ENCODE data around the gene CHAF1B.

The CHAF1B gene

DNA sequence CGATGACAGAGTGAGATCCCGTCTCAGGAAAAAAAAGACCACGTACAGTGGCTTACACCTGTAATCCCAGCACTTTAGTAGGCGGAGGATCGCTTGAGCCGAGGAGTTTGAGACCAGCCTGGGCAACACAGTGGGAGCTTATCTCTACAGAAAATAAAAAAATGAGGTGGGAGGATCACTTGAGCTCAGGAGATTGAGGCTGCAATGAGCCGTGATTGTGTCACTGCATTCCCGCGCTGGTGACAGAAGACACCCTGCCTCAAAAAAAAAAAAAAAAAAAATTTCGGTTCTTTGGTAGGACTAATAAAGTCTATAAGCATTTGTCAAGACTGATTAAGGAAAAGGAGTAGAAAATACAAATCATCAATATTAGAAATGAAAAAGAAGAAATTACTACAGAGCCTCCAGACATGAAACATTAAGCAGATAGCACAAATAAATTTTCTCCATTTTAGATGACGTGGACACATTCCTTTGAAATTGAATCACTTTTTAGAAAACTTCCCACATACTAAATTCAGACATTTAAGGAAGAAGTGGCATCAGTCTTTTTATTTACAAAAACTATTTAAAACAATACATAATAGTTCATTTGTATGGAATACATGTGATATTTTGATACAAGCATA lies 34.8 kb upstream of the CHAF1B start:
- no peak overlapping the region for H4K8ac ChIP-seq (ENCODE audit: low read depth, low read length)
- H3K18ac ChIP-seq (ENCODE audit: low read length): no peak overlapping the region
- WGBS, 2 donors (ENCODE audit: extremely low coverage in 2 of 2, insufficient read length in 2 of 2, insufficient replicate concordance in 1 of 2): no CpG with 5 or more reads among the region's 11 CpGs
- H2AFZ ChIP-seq (ENCODE audit: low read length): no peak overlapping the region
- H4K91ac ChIP-seq (ENCODE audit: low read depth, low read length, poor library complexity): no peak overlapping the region
- H3K9ac ChIP-seq (ENCODE audit: low read depth, low read length, poor library complexity): no peak overlapping the region
- H3K9me3 ChIP-seq (replicated peaks in 1 of 2; ENCODE audit: control insufficient read depth in 2 of 2, insufficient read depth in 1 of 2, low read depth in 1 of 2, low read length in 2 of 2): no peaks in the 10 kb centered on the region
- H2BK12ac ChIP-seq (ENCODE audit: low read length): no peak overlapping the region
- H3K79me1 ChIP-seq (ENCODE audit: low read depth, low read length): no peaks in the 10 kb centered on the region
- H3K23ac ChIP-seq (ENCODE audit: low read depth, low read length, poor library complexity): no peak overlapping the region
- H3K4me1 ChIP-seq (ENCODE audit: control insufficient read depth in 2 of 2, insufficient read depth in 1 of 2, low read depth in 1 of 2, low read length in 2 of 2): peaks cover 0 to 2% of the 10 kb centered on the region in 2 donors
- no peak overlapping the region for H3K4me3 ChIP-seq (ENCODE audit: low read length in 2 of 2)
- no peak for DNase-seq (ENCODE audit: low spot score)
- H3K4ac ChIP-seq (ENCODE audit: low read length): no peak overlapping the region
- H2BK5ac ChIP-seq (ENCODE audit: low read length): no peak overlapping the region
- H3K4me2 ChIP-seq (ENCODE audit: insufficient read depth, low read length, poor library complexity, severe bottlenecking): no peak overlapping the region
- H2BK120ac ChIP-seq (ENCODE audit: low read depth, low read length): no peak overlapping the region
- peaks cover 26 to 93% of the 10 kb centered on the region in 2 donors for H3K36me3 ChIP-seq (replicated peaks in 1 of 2; ENCODE audit: control insufficient read depth in 2 of 2, insufficient read depth in 2 of 2, low read length in 2 of 2)
- no peak overlapping the region for H2BK15ac ChIP-seq (ENCODE audit: low read length)
- no peak overlapping the region for H3K27ac ChIP-seq (replicated peaks; ENCODE audit: low read length)
- H2AK5ac ChIP-seq (ENCODE audit: low read depth, low read length): no peak overlapping the region
- H3K14ac ChIP-seq (ENCODE audit: low read length): no peak overlapping the region
- no peaks in the 10 kb centered on the region for H3K27me3 ChIP-seq (ENCODE audit: control insufficient read depth in 3 of 3, insufficient read depth in 3 of 3, low read depth in 1 of 3, low read length in 3 of 3)

DNA sequence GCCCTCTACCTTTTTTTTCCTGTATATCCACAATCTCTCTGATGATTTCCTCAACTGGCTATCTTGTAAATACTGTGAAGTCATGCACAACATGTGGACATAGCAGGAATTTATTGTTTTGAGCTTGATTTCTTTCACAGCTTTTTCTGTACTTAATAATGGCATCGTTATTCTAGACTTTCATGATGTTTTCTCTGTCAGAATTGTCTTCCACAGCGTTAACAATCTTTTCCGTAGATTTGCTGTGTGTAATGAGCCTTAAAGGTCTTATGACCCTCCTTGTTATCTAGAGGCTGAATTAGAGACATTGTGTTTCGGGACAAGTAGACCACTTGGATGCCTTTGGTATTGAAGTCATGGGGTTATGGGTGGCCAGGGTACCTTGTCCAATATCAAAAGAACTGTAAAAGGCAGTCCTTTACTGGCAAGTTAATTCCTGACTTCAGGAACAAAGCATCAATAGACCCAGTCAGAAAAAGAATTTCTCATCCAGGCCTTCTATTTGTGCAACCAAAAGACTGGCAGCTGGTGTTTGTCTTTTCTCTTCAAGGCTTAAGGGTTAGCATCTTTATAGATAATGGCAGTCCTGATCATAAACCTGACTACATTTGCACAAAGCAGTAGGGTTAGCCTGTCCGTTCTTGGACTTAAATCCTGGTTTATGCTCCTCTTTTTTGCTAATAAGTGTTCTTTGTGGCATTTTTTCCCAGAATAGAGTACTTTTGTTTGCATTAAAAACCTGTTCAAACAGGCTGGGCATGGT lies 30.1 kb upstream of the CHAF1B start:
- no peak overlapping the region for H2BK15ac ChIP-seq (ENCODE audit: low read length)

GRCh38 chr21:36355868-36356267 lies 29.3 kb upstream of the CHAF1B start:
- Histone ChIP-seq H3K4ac (ENCODE audit: low read length) (no peak overlapping the region), H3K27ac (replicated peaks; ENCODE audit: low read length) (no peak overlapping the region), H2BK12ac (ENCODE audit: low read length) (no peak overlapping the region), H3K4me2 (ENCODE audit: insufficient read depth, low read length, poor library complexity, severe bottlenecking) (no peak overlapping the region), H2BK5ac (ENCODE audit: low read length) (no peak overlapping the region), H3K4me3 (ENCODE audit: low read length in 2 of 2) (no peak overlapping the region), H3K9ac (ENCODE audit: low read depth, low read length, poor library complexity) (no peak overlapping the region), H2AFZ (ENCODE audit: low read length) (no peak overlapping the region), H3K9me3 (replicated peaks in 1 of 2; ENCODE audit: control insufficient read depth in 2 of 2, insufficient read depth in 1 of 2, low read depth in 1 of 2, low read length in 2 of 2) (no peaks in the 10 kb centered on the region), H3K4me1 (ENCODE audit: control insufficient read depth in 2 of 2, insufficient read depth in 1 of 2, low read depth in 1 of 2, low read length in 2 of 2) (peaks cover 0 to 2% of the 10 kb centered on the region in 2 donors), H2BK120ac (ENCODE audit: low read depth, low read length) (no peak overlapping the region), H4K91ac (ENCODE audit: low read depth, low read length, poor library complexity) (no peak overlapping the region), H3K23ac (ENCODE audit: low read depth, low read length, poor library complexity) (no peak overlapping the region), H4K8ac (ENCODE audit: low read depth, low read length) (no peak overlapping the region), H3K36me3 (replicated peaks in 1 of 2; ENCODE audit: control insufficient read depth in 2 of 2, insufficient read depth in 2 of 2, low read length in 2 of 2) (peaks cover 18 to 92% of the 10 kb centered on the region in 2 donors), H3K14ac (ENCODE audit: low read length) (no peak overlapping the region), H3K27me3 (ENCODE audit: control insufficient read depth in 3 of 3, insufficient read depth in 3 of 3, low read depth in 1 of 3, low read length in 3 of 3) (no peaks in the 10 kb centered on the region), H2BK15ac (ENCODE audit: low read length) (no peak overlapping the region), H3K18ac (ENCODE audit: low read length) (no peak overlapping the region), H3K79me1 (ENCODE audit: low read depth, low read length) (no peaks in the 10 kb centered on the region), H2AK5ac (ENCODE audit: low read depth, low read length) (no peak overlapping the region)
- WGBS, 2 donors (ENCODE audit: extremely low coverage in 2 of 2, insufficient read length in 2 of 2, insufficient replicate concordance in 1 of 2): no CpG with 5 or more reads among the region's 2 CpGs
- DNase-seq (ENCODE audit: low spot score): no peak

More for the DNA sequence above, 30.1 kb upstream of the CHAF1B start:
- Histone ChIP-seq H3K9me3 (replicated peaks in 1 of 2; ENCODE audit: control insufficient read depth in 2 of 2, insufficient read depth in 1 of 2, low read depth in 1 of 2, low read length in 2 of 2) (no peaks in the 10 kb centered on the region), H3K4me1 (ENCODE audit: control insufficient read depth in 2 of 2, insufficient read depth in 1 of 2, low read depth in 1 of 2, low read length in 2 of 2) (peaks cover 0 to 2% of the 10 kb centered on the region in 2 donors), H3K14ac (ENCODE audit: low read length) (no peak overlapping the region), H3K9ac (ENCODE audit: low read depth, low read length, poor library complexity) (no peak overlapping the region), H3K79me1 (ENCODE audit: low read depth, low read length) (no peaks in the 10 kb centered on the region), H3K36me3 (replicated peaks in 1 of 2; ENCODE audit: control insufficient read depth in 2 of 2, insufficient read depth in 2 of 2, low read length in 2 of 2) (peaks cover 14 to 92% of the 10 kb centered on the region in 2 donors), H3K4ac (ENCODE audit: low read length) (no peak overlapping the region), H2BK12ac (ENCODE audit: low read length) (no peak overlapping the region), H2BK5ac (ENCODE audit: low read length) (no peak overlapping the region), H4K91ac (ENCODE audit: low read depth, low read length, poor library complexity) (no peak overlapping the region), H4K8ac (ENCODE audit: low read depth, low read length) (no peak overlapping the region), H3K4me2 (ENCODE audit: insufficient read depth, low read length, poor library complexity, severe bottlenecking) (no peak overlapping the region), H2AK5ac (ENCODE audit: low read depth, low read length) (no peak overlapping the region), H2BK120ac (ENCODE audit: low read depth, low read length) (no peak overlapping the region), H3K18ac (ENCODE audit: low read length) (no peak overlapping the region), H3K27me3 (ENCODE audit: control insufficient read depth in 3 of 3, insufficient read depth in 3 of 3, low read depth in 1 of 3, low read length in 3 of 3) (no peaks in the 10 kb centered on the region), H3K27ac (replicated peaks; ENCODE audit: low read length) (no peak overlapping the region), H2AFZ (ENCODE audit: low read length) (no peak overlapping the region), H3K23ac (ENCODE audit: low read depth, low read length, poor library complexity) (no peak overlapping the region), H3K4me3 (ENCODE audit: low read length in 2 of 2) (no peak overlapping the region)
- no peak for DNase-seq (ENCODE audit: low spot score)
- no CpG with 5 or more reads among the region's 5 CpGs for WGBS, 2 donors (ENCODE audit: extremely low coverage in 2 of 2, insufficient read length in 2 of 2, insufficient replicate concordance in 1 of 2)

GRCh38 chr21:36359185-36359584 lies 26.0 kb upstream of the CHAF1B start:
- H2AK5ac ChIP-seq (ENCODE audit: low read depth, low read length): no peak overlapping the region
- no peak overlapping the region for H2BK15ac ChIP-seq (ENCODE audit: low read length)
- no peaks in the 10 kb centered on the region for H3K79me1 ChIP-seq (ENCODE audit: low read depth, low read length)
- no peak for DNase-seq (ENCODE audit: low spot score)
- no peak overlapping the region for H4K8ac ChIP-seq (ENCODE audit: low read depth, low read length)
- H3K4me2 ChIP-seq (ENCODE audit: insufficient read depth, low read length, poor library complexity, severe bottlenecking): no peak overlapping the region
- no peak overlapping the region for H4K91ac ChIP-seq (ENCODE audit: low read depth, low read length, poor library complexity)
- H2BK120ac ChIP-seq (ENCODE audit: low read depth, low read length): no peak overlapping the region
- peaks cover 17 to 98% of the 10 kb centered on the region in 2 donors for H3K36me3 ChIP-seq (replicated peaks in 1 of 2; ENCODE audit: control insufficient read depth in 2 of 2, insufficient read depth in 2 of 2, low read length in 2 of 2)
- no CpG with 5 or more reads among the region's 2 CpGs for WGBS, 2 donors (ENCODE audit: extremely low coverage in 2 of 2, insufficient read length in 2 of 2, insufficient replicate concordance in 1 of 2)
- no peak overlapping the region for H3K4me3 ChIP-seq (ENCODE audit: low read length in 2 of 2)
- H3K18ac ChIP-seq (ENCODE audit: low read length): no peak overlapping the region
- no peaks in the 10 kb centered on the region for H3K27me3 ChIP-seq (ENCODE audit: control insufficient read depth in 3 of 3, insufficient read depth in 3 of 3, low read depth in 1 of 3, low read length in 3 of 3)
- H3K14ac ChIP-seq (ENCODE audit: low read length): no peak overlapping the region
- H3K4me1 ChIP-seq (ENCODE audit: control insufficient read depth in 2 of 2, insufficient read depth in 1 of 2, low read depth in 1 of 2, low read length in 2 of 2): peaks cover 0 to 2% of the 10 kb centered on the region in 2 donors
- no peak overlapping the region for H3K23ac ChIP-seq (ENCODE audit: low read depth, low read length, poor library complexity)
- no peak overlapping the region for H2BK5ac ChIP-seq (ENCODE audit: low read length)
- no peaks in the 10 kb centered on the region for H3K9me3 ChIP-seq (replicated peaks in 1 of 2; ENCODE audit: control insufficient read depth in 2 of 2, insufficient read depth in 1 of 2, low read depth in 1 of 2, low read length in 2 of 2)
- H3K4ac ChIP-seq (ENCODE audit: low read length): no peak overlapping the region
- H3K27ac ChIP-seq (replicated peaks; ENCODE audit: low read length): no peak overlapping the region
- H2BK12ac ChIP-seq (ENCODE audit: low read length): no peak overlapping the region
- no peak overlapping the region for H2AFZ ChIP-seq (ENCODE audit: low read length)
- H3K9ac ChIP-seq (ENCODE audit: low read depth, low read length, poor library complexity): no peak overlapping the region

Data from neuronal stem cell (in vitro differentiated cells).